K562 (cell line): ENCODE measurements around the gene NKAIN1. TPM values are rescaled to one million over a fixed set of nuclear protein-coding genes. Genes with fewer than 3 reads are reported as not detected.
A peak's percentile ranks its signal among the peaks of the same experiment; 100 is the strongest.

Source experiments
- ATAC-seq: fragments of 200-7000 bp; cut with Tn5 transposase; 3 replicates; pipeline ENCODE4 v1.9.1; 2020; ENCODE audit warnings: moderate library complexity
- BruUV-seq: library from RNA; stranded (reverse); fragments of 400-500 nt; replicated peaks from 2 replicates; lab custom pipeline; 2021; lab: Mats Ljungman, UMichigan
- CTCF ChIA-PET: fragments of 300-600 bp; formaldehyde crosslinking; extraction: SDS; loops from one replicate; lab custom pipeline; 2021; ENCODE audit warnings: low intra/inter-chr PET ratio; lab: Yijun Ruan, JAX
- POLR2A ChIA-PET: fragments of 300-600, 350-650 bp; sonication (Branson Sonifier 250); formaldehyde crosslinking; extraction: SDS; loops from one replicate; lab custom pipeline; 2021; ENCODE audit warnings: antibody characterized with exemption, inconsistent platforms; lab: Yijun Ruan, JAX
- DNase-seq, 4 experiments: peaks; one replicate each; pipeline versions ENCODE4 v3.0.0 to v3.0.0-alpha.2; 2011 to 2018; ENCODE audit warnings: low spot score in 3 of 4, mixed read lengths in 3 of 4; ENCODE audit errors: extremely low read depth in 1 of 4
- FAIRE-seq: peaks from 2 replicates; lab custom pipeline; 2011; peaks lifted over from hg19 to GRCh38; lab: Jason Lieb, UNC
- H2AFZ ChIP-seq: 2 replicates; pipeline ENCODE4 v1.6.0; 2011; ENCODE audit warnings: low read depth, low read length, control low read depth, inconsistent platforms
- H3K27ac ChIP-seq: fragments of 200-600 bp; 3 replicates; pipeline ENCODE4 v1.8.0; 2011; ENCODE audit warnings: low read depth, mild to moderate bottlenecking, control low read depth, inconsistent platforms, low read length, moderate library complexity, mixed read lengths; ENCODE audit errors: extremely low read depth
- H3K27me3 ChIP-seq, 2 experiments: fragments of 300-600 bp in 1 of 2; 2 replicates in 1 of 2; 3 replicates in 1 of 2; pipeline versions ENCODE4 v1.6.0 to v1.8.0; 2011; ENCODE audit warnings: inconsistent platforms in 2 of 2, low read length in 2 of 2, mild to moderate bottlenecking in 1 of 2, mixed read lengths in 1 of 2, moderate library complexity in 1 of 2; ENCODE audit not compliant: control insufficient read depth in 2 of 2, insufficient read depth in 2 of 2
- H3K36me3 ChIP-seq: fragments of 300-600 bp; 3 replicates; pipeline ENCODE4 v1.8.0; 2011; ENCODE audit warnings: mild to moderate bottlenecking, low read length, inconsistent platforms; ENCODE audit not compliant: control insufficient read depth, insufficient read depth
- H3K4me1 ChIP-seq, 2 experiments: fragments of 200-600 bp in 1 of 2; replicated peaks in 1 of 2; 2 replicates in 1 of 2; 3 replicates in 1 of 2; pipeline versions ENCODE4 v1.5.1 to v1.8.0; 2011; ENCODE audit warnings: inconsistent platforms in 2 of 2, low read length in 2 of 2, mild to moderate bottlenecking in 1 of 2, mixed read lengths in 1 of 2, moderate library complexity in 1 of 2; ENCODE audit not compliant: control insufficient read depth in 2 of 2, insufficient read depth in 2 of 2
- H3K4me2 ChIP-seq: 2 replicates; pipeline ENCODE4 v1.6.1; 2011; ENCODE audit warnings: low read length, control low read depth, inconsistent platforms, mixed read lengths; ENCODE audit not compliant: insufficient read depth
- H3K4me3 ChIP-seq: fragments of 200-600 bp; sonication (generic), shearing (Covaris generic); 2 replicates; pipeline ENCODE4 v1.5.1; 2016; ENCODE audit warnings: control low read depth, inconsistent platforms
- H3K79me2 ChIP-seq: fragments of 200-600 bp; 3 replicates; pipeline ENCODE4 v1.8.0; 2011; ENCODE audit warnings: low read length, inconsistent platforms; ENCODE audit not compliant: control insufficient read depth, insufficient read depth
- H3K9ac ChIP-seq, 2 experiments: 2 replicates each; pipeline versions ENCODE4 v1.6.0 to v1.6.1; 2011; ENCODE audit warnings: low read depth in 2 of 2, low read length in 2 of 2, control low read depth in 1 of 2, inconsistent platforms in 1 of 2, mild to moderate bottlenecking in 1 of 2, mixed read lengths in 1 of 2; ENCODE audit not compliant: insufficient read depth in 1 of 2
- H3K9me1 ChIP-seq: one replicate; pipeline ENCODE4 v1.6.0; 2011; ENCODE audit warnings: inconsistent platforms, mild to moderate bottlenecking, low read length, moderate library complexity; ENCODE audit not compliant: control insufficient read depth, insufficient read depth
- H3K9me3 ChIP-seq: replicated peaks from 2 replicates; pipeline ENCODE4 v1.5.1; 2011; ENCODE audit warnings: low read depth, low read length, inconsistent platforms; ENCODE audit not compliant: control insufficient read depth, insufficient read depth
- H4K20me1 ChIP-seq: replicated peaks from 2 replicates; pipeline ENCODE4 v1.6.1; 2011; ENCODE audit warnings: low read length, inconsistent platforms, mixed read lengths; ENCODE audit not compliant: control insufficient read depth, insufficient read depth
- GMEB1 ChIP-seq: fragments of 250-450 bp; sonication (Bioruptor Pico); IDR thresholded peaks from 2 replicates; pipeline ENCODE4 v1.4.0; 2020; ENCODE audit warnings: mild to moderate bottlenecking
- GTF3C2 ChIP-seq: IDR thresholded peaks from 3 replicates; pipeline ENCODE4 v1.6.1; 2011; ENCODE audit warnings: borderline replicate concordance, mild to moderate bottlenecking, moderate library complexity; ENCODE audit not compliant: insufficient read length; ENCODE audit errors: extremely low read depth
- MLX ChIP-seq, 2 experiments: fragments of 450-650 bp in 1 of 2; sonication (generic) in 1 of 2; formaldehyde crosslinking; conservative IDR thresholded peaks; 2 replicates each; pipeline versions ENCODE4 v1.4.0 to v1.8.1; 2020 to 2022; ENCODE audit warnings: mild to moderate bottlenecking in 1 of 2, missing genetic modification reagents in 1 of 2
- MYNN ChIP-seq, 2 experiments: sonication (generic); formaldehyde crosslinking in 1 of 2; IDR thresholded peaks; 2 replicates each; pipeline versions ENCODE4 v1.5.0 to v1.6.1; 2016 to 2020; ENCODE audit warnings: antibody characterized with exemption in 1 of 2, missing genetic modification reagents in 1 of 2
- NCOA1 ChIP-seq: fragments of 450-650 bp; IDR thresholded peaks from 2 replicates; pipeline ENCODE4 v1.6.1; 2016; ENCODE audit warnings: low read depth
- NR1H2 ChIP-seq: sonication (generic); formaldehyde crosslinking; IDR thresholded peaks from 2 replicates; pipeline ENCODE4 v1.4.0; 2020; ENCODE audit warnings: mild to moderate bottlenecking, missing genetic modification reagents
- POLR3G ChIP-seq: IDR thresholded peaks from 2 replicates; pipeline ENCODE4 v1.6.1; 2011; ENCODE audit not compliant: insufficient read length, insufficient replicate concordance; ENCODE audit errors: extremely low read depth
- SMARCE1 ChIP-seq: fragments of 450-650 bp; IDR thresholded peaks from 2 replicates; pipeline ENCODE4 v1.7.1; 2016; ENCODE audit warnings: mild to moderate bottlenecking
- SNRNP70 ChIP-seq: fragments of 200-400 bp; formaldehyde crosslinking; optimal IDR thresholded peaks from 2 replicates; pipeline ENCODE3; 2017; ENCODE audit warnings: low read depth, low read length
- ZFP36 ChIP-seq: fragments of 150-350 bp; IDR thresholded peaks from 2 replicates; pipeline ENCODE4 v1.6.1; 2018; ENCODE audit warnings: low read length, low read depth; ENCODE audit not compliant: partially characterized antibody
- ZNF384 ChIP-seq: IDR thresholded peaks from 2 replicates; pipeline ENCODE4 v1.6.1; 2012; ENCODE audit warnings: low read depth, low read length, improper control_type of control experiment
- ZNF57 ChIP-seq: fragments of 450-650 bp; formaldehyde crosslinking; IDR thresholded peaks from 2 replicates; pipeline ENCODE4 v1.4.0; 2020; ENCODE audit warnings: mild to moderate bottlenecking, moderate library complexity
- WGBS: fragments of 100-300 bp; shearing (Covaris generic); methylation state at CpG from one replicate; pipeline ENCODE4 v1.1.6; 2016; ENCODE audit warnings: low coverage, mixed read lengths; ENCODE audit not compliant: insufficient coverage; ENCODE audit errors: missing lambda C conversion rate; 5-methylcytosine and 5-hydroxymethylcytosine counted together
- in situ Hi-C: fragments of 300-500 bp; cut with MboI; formaldehyde crosslinking; loops from 4 replicates; pipeline ENCODE4 v1.15.0; 2018; ENCODE audit warnings: inconsistent platforms, mixed read lengths
- intact Hi-C: fragments of 100-400 bp; cut with micrococcal nuclease; formaldehyde crosslinking; loops from 2 replicates; pipeline ENCODE4 v1.14.2; 2022
- polyA plus RNA-seq, 8 experiments: library from polyadenylated mRNA; depleted of rRNA in 4 of 8; stranded (reverse) in 5 of 8; unstranded in 3 of 8; fragments of >200 nt; fragmentation: Nextera tagmentation in 2 of 8; fragmentation: Illumina TruSeq in 1 of 8; extraction: Ambion mirVana in 2 of 8; extraction: Trizol in 1 of 8; gene quantifications; 2 replicates each; pipeline versions ENCODE4 v1.2.1 to v1.2.3, GENCODE V29; 2011 to 2014; ENCODE audit warnings: inconsistent platforms in 1 of 8, missing spikeins in 1 of 8
- total RNA-seq, 7 experiments: library from RNA; depleted of rRNA in 6 of 7; stranded (reverse); fragments of >200 nt in 6 of 7; fragmentation: Illumina TruSeq in 2 of 7; extraction: Trizol in 2 of 7; gene quantifications; 2 replicates each; pipeline versions ENCODE4 v1.2.1 to v1.2.3, GENCODE V29; 2011 to 2021; ENCODE audit warnings: low replicate concordance in 1 of 7

Gene NKAIN1
- total and polyA plus RNA-seq, 9 of the 15 experiments (the other 6 are each of a cell fraction or from before 2014, with no cell fraction given) = 0.03 to 0.22 (median 0.04) TPM; not detected in 3

- TF ChIP-seq MLX (CRISPR knock-in tag; conservative IDR thresholded peaks at IDR 0.05) (no peak), NR1H2 (CRISPR knock-in tag) (no peak), POLR3G (no peak), MYNN (IDR thresholded peaks at IDR 0.05) (peak; percentile 79), MYNN (CRISPR knock-in tag; IDR thresholded peaks at IDR 0.05) (no peak), GMEB1 (peak; percentile 38), ZNF384 (no peak)
Measured at GRCh38 chr1:31199949-31200348, 39.7 kb downstream of the NKAIN1 start (continued).

- H3K4me3 ChIP-seq = no peak overlapping the region
- intact Hi-C loops (no loop called here), in situ Hi-C loops (loop anchor here (25.0 kb wide), 1 partner anchor 363 kb away; no protein-coding TSS in a partner anchor)
- BruUV-seq = no TSS peak
- DNase-seq = no peak
- peaks cover 14 to 37% of the 10 kb centered on the region in 2 experiments; a peak in 4 of 5 replicates for H3K27me3 ChIP-seq
- TF ChIP-seq NCOA1 (no peak), ZFP36 (peak; percentile 23), SMARCE1 (no peak), GTF3C2 (no peak), ZNF57 (no peak), SNRNP70 (no peak)
- WGBS = 2% methylated on average over 8 of the region's 8 CpGs
- no peak overlapping the region for H3K9ac ChIP-seq
- no peaks in the 10 kb centered on the region for H4K20me1 ChIP-seq
- H3K79me2 ChIP-seq = no peaks in the 10 kb centered on the region
- ChIA-PET CTCF (no interaction called here), POLR2A (interaction anchor here (0.6 to 1.2 kb wide), 4 partner anchors 10 to 362 kb away, joined by 3 to 6 read pairs (median 4); no protein-coding TSS in a partner anchor)
- no peaks in the 10 kb centered on the region for H3K36me3 ChIP-seq
- H3K9me3 ChIP-seq = no peaks in the 10 kb centered on the region
- H3K4me2 ChIP-seq = peak overlapping the region; percentile 43; the same call in 1 of the 2 replicates
- no peak for ATAC-seq
- H2AFZ ChIP-seq = no peak overlapping the region
- no peaks in the 10 kb centered on the region for H3K9me1 ChIP-seq
- no peak overlapping the region for H3K27ac ChIP-seq
- no peak for FAIRE-seq
- peaks cover 0 to 5% of the 10 kb centered on the region in 2 experiments; a peak in 3 of 5 replicates for H3K4me1 ChIP-seq
Measured at GRCh38 chr1:31199236-31199790, 40.4 kb downstream of the NKAIN1 start.
